Sigmoid colon (tissue), 7 donors: ENCODE data around the gene HOXB8. TPM values are rescaled to one million over a fixed set of nuclear protein-coding genes. Genes with fewer than 3 reads are reported as not detected.

Source experiments
- DNase-seq: peaks from one replicate; pipeline ENCODE4 v3.0.0-alpha.2; 2019
- H3K27ac ChIP-seq, 4 donors: fragments of 200-600 bp; sonication (generic); one replicate each; pipeline ENCODE4 v1.5.1; 2016 to 2019; ENCODE audit warnings: mild to moderate bottlenecking in 1 of 4
- H3K27me3 ChIP-seq, 3 donors: fragments of 200-600 bp; sonication (generic); one replicate each; pipeline ENCODE4 v1.5.1; 2019; ENCODE audit warnings: mild to moderate bottlenecking in 1 of 3
- H3K36me3 ChIP-seq, 4 donors: fragments of 200-600 bp; sonication (generic); one replicate each; pipeline ENCODE4 v1.5.1; 2016 to 2019
- H3K4me1 ChIP-seq, 4 donors: fragments of 200-600 bp; sonication (generic); one replicate each; pipeline ENCODE4 v1.5.1; 2017 to 2019
- H3K4me3 ChIP-seq, 4 donors: fragments of 200-600 bp; sonication (generic); one replicate each; pipeline ENCODE4 v1.5.1; 2017 to 2019; ENCODE audit warnings: mild to moderate bottlenecking in 2 of 4, moderate library complexity in 1 of 4
- H3K9me3 ChIP-seq, 4 donors: fragments of 200-600 bp in 3 of 4; sonication (generic) in 3 of 4; one replicate each; pipeline versions ENCODE4 v1.5.1 to v1.6.1; 2013 to 2019
- EP300 ChIP-seq, 4 donors: sonication (generic); formaldehyde crosslinking; IDR thresholded peaks; one replicate each; pipeline ENCODE4 v1.6.1; 2017; ENCODE audit warnings: antibody characterized with exemption in 4 of 4
- POLR2A ChIP-seq, 2 donors: fragments of 450-650 bp; IDR thresholded peaks; one replicate each; pipeline ENCODE4 v1.6.1; 2016; ENCODE audit warnings: antibody characterized with exemption in 2 of 2, mild to moderate bottlenecking in 2 of 2, moderate library complexity in 2 of 2
- POLR2AphosphoS5 ChIP-seq, 4 donors: sonication (generic); formaldehyde crosslinking; IDR thresholded peaks; one replicate each; pipeline ENCODE4 v1.6.1; 2017; ENCODE audit warnings: antibody characterized with exemption in 4 of 4
- WGBS, 2 donors: extraction: QIAGEN DNeasy Blood & Tissue Kit; methylation state at CpG; one replicate each; pipeline ENCODE4 v1.1.7; 2013; 5-methylcytosine and 5-hydroxymethylcytosine counted together
- intact Hi-C: fragments of 100-400 bp; cut with DNase I; formaldehyde crosslinking; loops from one replicate; pipeline ENCODE4 v1.15.1; 2023
- polyA plus RNA-seq, 3 donors: library from polyadenylated mRNA; stranded (reverse); fragments of 200-250 nt; gene quantifications; one replicate each; pipeline ENCODE4 v1.2.3, GENCODE V29; 2013
- total RNA-seq, 4 donors: library from RNA; depleted of rRNA; stranded (reverse); fragments of >200 nt; gene quantifications; one replicate each; pipeline ENCODE4 v1.1.0, GENCODE V29; 2016
- TF ChIP-seq, protein P1 (sequence below), 4 experiments: fragments of 450-650 bp in 3 of 4; fragments of 200-600 bp in 1 of 4; IDR thresholded peaks; one replicate each; pipeline ENCODE4 v1.5.1; 2016 to 2019; ENCODE audit warnings: antibody characterized with exemption in 4 of 4, mild to moderate bottlenecking in 3 of 4, moderate library complexity in 2 of 4
- donor health status: healthy with polysubstance abuse.
- donor health status: Bipolar disorder and iron deficiency.
- donor health status: healthy.

Gene HOXB8
- total and polyA plus RNA-seq, 7 donors: 0.68 to 3.4 (median 2.2) TPM; not detected in 3

DNA sequence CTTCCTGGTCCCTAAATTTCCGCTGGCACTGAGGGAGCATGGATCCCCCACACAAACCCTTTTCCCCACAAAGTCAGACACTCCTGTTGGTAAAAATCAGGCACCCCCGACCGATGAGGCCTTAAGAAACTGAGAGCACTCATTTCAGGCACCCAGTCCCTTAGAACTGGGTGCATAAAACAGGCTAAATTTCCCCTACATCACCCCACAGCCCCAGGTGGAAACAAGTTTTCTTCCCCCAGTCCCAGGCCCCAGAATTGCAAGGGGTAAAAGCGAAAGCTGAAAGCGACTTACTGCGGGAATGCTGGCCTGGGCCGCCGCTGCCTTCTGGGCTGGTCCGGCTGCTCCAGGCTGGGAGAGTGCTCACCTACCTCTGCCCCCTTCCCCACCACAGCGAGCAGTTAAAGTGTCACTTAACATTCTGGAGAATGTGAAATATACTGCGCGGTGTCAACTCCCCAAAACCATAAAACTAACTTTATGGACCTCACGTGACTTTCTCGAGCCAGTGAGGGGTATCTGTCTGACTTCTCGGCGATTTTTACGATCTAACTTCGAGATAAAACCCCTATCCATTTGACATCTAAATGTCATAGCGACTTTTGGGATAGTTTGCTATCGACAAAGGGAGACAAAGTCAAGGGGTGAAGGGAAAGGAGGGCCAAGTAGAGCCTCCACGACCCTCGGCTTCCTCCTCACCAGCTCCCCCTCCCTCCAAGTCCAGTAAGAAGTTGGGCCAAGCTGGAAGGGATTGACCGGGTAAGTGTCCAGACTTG, 25.1 kb downstream of the HOXB8 start, which contains the start of gene HOXB3:
Gene HOXB3 (minus strand): TSS at position 411 of the 776 bp plus-strand sequence. CDS start 37,767 bp downstream, outside the sequence.
- Histone ChIP-seq H3K27ac (peak within 1 kb of the TSS in 3 of 4 donors; percentile 95 to 99 (median 97)), H3K36me3 (no peaks in the 10 kb centered on the region), H3K27me3 (peaks cover 0 to 3% (median 0%) of the 10 kb centered on the region in 3 donors), H3K9me3 (no peaks in the 10 kb centered on the region), H3K4me3 (peak within 1 kb of the TSS; percentile 36 to 70 (median 56)), H3K4me1 (peaks cover 0 to 49% (median 37%) of the 10 kb centered on the region in 4 donors)
- peak; percentile 74 to 95 (median 91) for TF ChIP-seq POLR2AphosphoS5 (IDR thresholded peaks at IDR 0.05)
- TF ChIP-seq EP300 (IDR thresholded peaks at IDR 0.05): peak in 2 of 4 donors; percentile 71 to 89
- TF ChIP-seq, protein P1, sequence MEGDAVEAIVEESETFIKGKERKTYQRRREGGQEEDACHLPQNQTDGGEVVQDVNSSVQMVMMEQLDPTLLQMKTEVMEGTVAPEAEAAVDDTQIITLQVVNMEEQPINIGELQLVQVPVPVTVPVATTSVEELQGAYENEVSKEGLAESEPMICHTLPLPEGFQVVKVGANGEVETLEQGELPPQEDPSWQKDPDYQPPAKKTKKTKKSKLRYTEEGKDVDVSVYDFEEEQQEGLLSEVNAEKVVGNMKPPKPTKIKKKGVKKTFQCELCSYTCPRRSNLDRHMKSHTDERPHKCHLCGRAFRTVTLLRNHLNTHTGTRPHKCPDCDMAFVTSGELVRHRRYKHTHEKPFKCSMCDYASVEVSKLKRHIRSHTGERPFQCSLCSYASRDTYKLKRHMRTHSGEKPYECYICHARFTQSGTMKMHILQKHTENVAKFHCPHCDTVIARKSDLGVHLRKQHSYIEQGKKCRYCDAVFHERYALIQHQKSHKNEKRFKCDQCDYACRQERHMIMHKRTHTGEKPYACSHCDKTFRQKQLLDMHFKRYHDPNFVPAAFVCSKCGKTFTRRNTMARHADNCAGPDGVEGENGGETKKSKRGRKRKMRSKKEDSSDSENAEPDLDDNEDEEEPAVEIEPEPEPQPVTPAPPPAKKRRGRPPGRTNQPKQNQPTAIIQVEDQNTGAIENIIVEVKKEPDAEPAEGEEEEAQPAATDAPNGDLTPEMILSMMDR (IDR thresholded peaks at IDR 0.05): no peak
- TF ChIP-seq POLR2A (IDR thresholded peaks at IDR 0.05): peak; percentile 50 to 86
- no peak for DNase-seq
- intact Hi-C loops: no loop called here
- 25 to 28% methylated on average over 23 of the region's 23 CpGs for WGBS, 2 donors

DNA sequence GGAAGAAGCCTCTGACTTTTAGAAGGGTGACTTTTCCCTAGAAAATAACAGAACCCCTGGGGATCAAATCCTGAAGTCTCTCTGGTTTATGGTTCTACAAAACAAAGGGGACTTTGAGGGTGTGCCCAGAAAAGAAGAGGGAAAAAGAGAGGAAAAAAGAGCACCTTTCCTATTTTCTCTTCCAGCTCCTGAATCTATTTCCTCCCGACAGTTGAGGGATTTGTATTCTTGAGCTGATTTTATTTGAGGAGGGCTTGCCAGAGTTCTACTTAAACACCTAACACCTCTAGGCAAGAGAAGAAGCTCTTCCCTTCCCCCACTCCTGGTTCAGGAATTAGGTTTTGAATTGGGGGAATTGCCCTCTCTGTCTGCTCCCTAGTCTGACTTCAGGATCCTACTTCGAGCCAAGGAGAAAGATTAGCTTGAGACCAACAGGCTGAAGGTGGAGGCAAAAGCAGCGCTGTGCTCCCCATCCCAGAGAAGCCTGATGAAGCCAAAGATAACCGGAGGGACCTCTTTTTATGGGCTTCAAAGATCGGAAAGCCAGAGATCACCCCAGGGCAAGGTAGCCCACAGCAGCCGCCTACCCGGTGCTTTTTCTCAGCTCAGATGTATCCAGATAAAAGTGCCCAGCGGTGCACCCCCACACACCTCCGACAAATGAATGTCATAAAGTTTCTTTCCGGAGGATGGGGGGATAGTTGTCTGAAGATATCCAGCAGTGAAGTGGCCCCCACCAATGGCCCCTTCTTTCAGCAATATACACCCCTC, 25.8 kb downstream of the HOXB8 start:
- TF ChIP-seq POLR2A (IDR thresholded peaks at IDR 0.05): no peak
- TF ChIP-seq, protein P1 (IDR thresholded peaks at IDR 0.05): no peak
- TF ChIP-seq POLR2AphosphoS5 (IDR thresholded peaks at IDR 0.05): no peak
- no peak for TF ChIP-seq EP300 (IDR thresholded peaks at IDR 0.05)
- no peaks in the 10 kb centered on the region for H3K27me3 ChIP-seq
- no peaks in the 10 kb centered on the region for H3K36me3 ChIP-seq
- H3K27ac ChIP-seq: peak overlapping the region in 3 of 4 donors; percentile 95 to 99 (median 97)
- WGBS, 2 donors: 38 to 75% methylated on average over 10 of the region's 10 CpGs
- H3K9me3 ChIP-seq: no peaks in the 10 kb centered on the region
- peak overlapping the region; percentile 36 to 70 (median 56) for H3K4me3 ChIP-seq
- H3K4me1 ChIP-seq: peaks cover 0 to 49% (median 36%) of the 10 kb centered on the region in 4 donors
- no peak for DNase-seq
- intact Hi-C loops: no loop called here

DNA sequence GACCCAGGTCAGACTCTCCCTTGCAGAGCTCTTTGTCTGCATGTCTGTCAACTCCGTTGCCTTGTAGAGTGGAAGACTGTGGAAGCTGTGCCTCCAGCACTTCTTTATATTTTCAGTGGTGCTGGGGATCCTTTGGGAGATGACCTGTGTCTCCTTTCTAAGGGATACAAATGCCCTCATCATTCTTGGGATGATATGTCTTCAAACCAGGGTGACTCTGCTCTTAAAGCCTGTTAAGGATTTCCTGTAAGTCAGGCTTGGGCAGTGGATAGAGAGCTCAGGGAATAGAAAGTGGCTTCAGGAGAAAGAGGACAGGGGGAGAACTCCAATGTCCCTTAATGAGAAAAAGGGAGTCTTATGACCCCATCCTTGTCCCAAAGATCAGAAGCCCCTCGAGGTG, 26.6 kb downstream of the HOXB8 start:
- intact Hi-C loops: no loop called here

DNA sequence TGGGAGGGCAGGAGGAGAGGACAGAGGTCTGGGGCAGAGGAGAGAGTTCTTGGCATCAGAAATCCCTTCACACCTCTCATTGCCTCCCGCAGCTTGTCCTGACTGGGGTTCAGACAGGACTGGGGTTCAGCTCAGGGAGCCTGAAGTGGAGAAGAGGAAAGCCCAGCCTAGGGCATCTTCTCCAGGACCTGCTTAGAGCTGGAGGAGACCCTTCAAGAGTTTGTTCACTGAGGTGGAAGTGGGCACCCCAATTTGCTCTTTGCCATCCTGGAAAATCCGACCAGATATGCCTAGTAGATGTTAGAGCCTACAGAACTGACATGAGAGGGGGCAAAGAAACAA, 27.0 kb downstream of the HOXB8 start:
- Histone ChIP-seq H3K36me3 (no peaks in the 10 kb centered on the region), H3K4me1 (peaks cover 0 to 55% (median 45%) of the 10 kb centered on the region in 4 donors), H3K9me3 (no peaks in the 10 kb centered on the region), H3K27ac (peak overlapping the region; percentile 2 to 99 (median 96)), H3K27me3 (no peaks in the 10 kb centered on the region), H3K4me3 (peak overlapping the region; percentile 36 to 70 (median 56))
- DNase-seq: no peak
- intact Hi-C loops: no loop called here
- WGBS, 2 donors: 57 to 74% methylated on average over 2 of the region's 2 CpGs
- TF ChIP-seq POLR2AphosphoS5 (IDR thresholded peaks at IDR 0.05): no peak
- no peak for TF ChIP-seq POLR2A (IDR thresholded peaks at IDR 0.05)
- no peak for TF ChIP-seq EP300 (IDR thresholded peaks at IDR 0.05)
- TF ChIP-seq, protein P1 (IDR thresholded peaks at IDR 0.05): no peak

More for the DNA sequence above, 26.6 kb downstream of the HOXB8 start:
- H3K27me3 ChIP-seq: no peaks in the 10 kb centered on the region
- H3K27ac ChIP-seq: peak overlapping the region in 3 of 4 donors; percentile 95 to 99 (median 97)
- WGBS, 2 donors: 47 to 58% methylated on average over 2 of the region's 2 CpGs
- H3K4me3 ChIP-seq: peak overlapping the region; percentile 36 to 70 (median 56)
- H3K36me3 ChIP-seq: no peaks in the 10 kb centered on the region
- TF ChIP-seq EP300 (IDR thresholded peaks at IDR 0.05): no peak
- TF ChIP-seq POLR2A (IDR thresholded peaks at IDR 0.05): no peak
- peak in 1 of 4 donors; percentile 9 for TF ChIP-seq POLR2AphosphoS5 (IDR thresholded peaks at IDR 0.05)
- TF ChIP-seq, protein P1 (IDR thresholded peaks at IDR 0.05): no peak
- no peak for DNase-seq
- no peaks in the 10 kb centered on the region for H3K9me3 ChIP-seq
- H3K4me1 ChIP-seq: peaks cover 0 to 52% (median 41%) of the 10 kb centered on the region in 4 donors
